KOPT-K1 (cell line): ENCODE measurements around the gene LRMDA.

Experiments
- H3K27ac ChIP-seq: fragments of 200-600 bp; sonication (generic); 2 replicates; pipeline ENCODE4 v1.5.1; 2016; ENCODE audit warnings: antibody characterized with exemption, mild to moderate bottlenecking, low read depth, low read length; ENCODE audit not compliant: poor library complexity, severe bottlenecking
- H3K36me3 ChIP-seq: fragments of 200-600 bp; sonication (generic); 2 replicates; pipeline ENCODE4 v1.5.1; 2017; ENCODE audit warnings: antibody characterized with exemption, mild to moderate bottlenecking, low read length, moderate library complexity; ENCODE audit not compliant: insufficient read depth
- H3K9me3 ChIP-seq: fragments of 200-600 bp; sonication (generic); 2 replicates; pipeline ENCODE4 v1.5.1; 2017; ENCODE audit warnings: antibody characterized with exemption, low read length, mild to moderate bottlenecking; ENCODE audit not compliant: insufficient read depth, poor library complexity, severe bottlenecking

The LRMDA gene

GRCh38 chr10:75889051-75889450 is 457.6 kb downstream of the LRMDA start:
- H3K9me3 ChIP-seq, result no peaks in the 10 kb centered on the region

GRCh38 chr10:75894761-75895160 is 463.3 kb downstream of the LRMDA start:
- Histone ChIP-seq H3K27ac (no peak overlapping the region), H3K9me3 (no peaks in the 10 kb centered on the region), H3K36me3 (no peaks in the 10 kb centered on the region)

More at GRCh38 chr10:75889051-75889450, 457.6 kb downstream of the LRMDA start:
- H3K36me3 ChIP-seq, result no peaks in the 10 kb centered on the region
- no peak overlapping the region for H3K27ac ChIP-seq

- Histone ChIP-seq H3K9me3 (no peaks in the 10 kb centered on the region), H3K36me3 (no peaks in the 10 kb centered on the region)
Observed at GRCh38 chr10:75895259-75895658, 463.8 kb downstream of the LRMDA start.

GRCh38 chr10:75899816-75900390 is 468.5 kb downstream of the LRMDA start:
- Histone ChIP-seq H3K27ac (no peak overlapping the region), H3K9me3 (no peaks in the 10 kb centered on the region), H3K36me3 (no peaks in the 10 kb centered on the region)

More at GRCh38 chr10:75895259-75895658, 463.8 kb downstream of the LRMDA start:
- no peak overlapping the region for H3K27ac ChIP-seq

- Histone ChIP-seq H3K36me3 (no peaks in the 10 kb centered on the region), H3K9me3 (no peaks in the 10 kb centered on the region), H3K27ac (no peak overlapping the region)
Observed at GRCh38 chr10:75902816-75903215, 471.4 kb downstream of the LRMDA start.

- H3K36me3 ChIP-seq, result no peaks in the 10 kb centered on the region
- H3K9me3 ChIP-seq, result no peaks in the 10 kb centered on the region
- H3K27ac ChIP-seq, result no peak overlapping the region
Observed at GRCh38 chr10:75904499-75905283, 473.3 kb downstream of the LRMDA start.

- H3K27ac ChIP-seq, result no peak overlapping the region
- H3K9me3 ChIP-seq, result no peaks in the 10 kb centered on the region
- H3K36me3 ChIP-seq, result no peaks in the 10 kb centered on the region
Observed at GRCh38 chr10:75905490-75905889, 474.1 kb downstream of the LRMDA start.

GRCh38 chr10:75910032-75910431 is 478.6 kb downstream of the LRMDA start:
- H3K27ac ChIP-seq, result no peak overlapping the region
- no peaks in the 10 kb centered on the region for H3K36me3 ChIP-seq
- no peaks in the 10 kb centered on the region for H3K9me3 ChIP-seq

GRCh38 chr10:75911426-75911825 is 480.0 kb downstream of the LRMDA start:
- Histone ChIP-seq H3K36me3 (no peaks in the 10 kb centered on the region), H3K9me3 (no peaks in the 10 kb centered on the region), H3K27ac (no peak overlapping the region)

- H3K27ac ChIP-seq, result no peak overlapping the region
- no peaks in the 10 kb centered on the region for H3K36me3 ChIP-seq
- H3K9me3 ChIP-seq, result no peaks in the 10 kb centered on the region
Observed at GRCh38 chr10:75916906-75917305, 485.5 kb downstream of the LRMDA start.

- H3K27ac ChIP-seq, result no peak overlapping the region
- no peaks in the 10 kb centered on the region for H3K9me3 ChIP-seq
- no peaks in the 10 kb centered on the region for H3K36me3 ChIP-seq
Observed at GRCh38 chr10:75919913-75920312, 488.5 kb downstream of the LRMDA start.

- H3K36me3 ChIP-seq, result no peaks in the 10 kb centered on the region
- H3K9me3 ChIP-seq, result no peaks in the 10 kb centered on the region
- H3K27ac ChIP-seq, result no peak overlapping the region
Observed at GRCh38 chr10:75922435-75922834, 491.0 kb downstream of the LRMDA start.

GRCh38 chr10:75924309-75924902 is 493.0 kb downstream of the LRMDA start:
- Histone ChIP-seq H3K27ac (no peak overlapping the region), H3K36me3 (no peaks in the 10 kb centered on the region), H3K9me3 (no peaks in the 10 kb centered on the region)

- Histone ChIP-seq H3K9me3 (no peaks in the 10 kb centered on the region), H3K36me3 (no peaks in the 10 kb centered on the region), H3K27ac (no peak overlapping the region)
Observed at GRCh38 chr10:75925999-75926398, 494.6 kb downstream of the LRMDA start.

- no peaks in the 10 kb centered on the region for H3K9me3 ChIP-seq
- no peaks in the 10 kb centered on the region for H3K36me3 ChIP-seq
- H3K27ac ChIP-seq, result no peak overlapping the region
Observed at GRCh38 chr10:75926763-75927162, 495.3 kb downstream of the LRMDA start.
